ENCODE measurements around the gene PPFIA1.
"Not testable (repeated sequence)": the region's sequence is repeated elsewhere in the genome, so short reads cannot be mapped to it uniquely, and the experiment has no call there.

PPFIA1 gene

GRCh38 chr11:70400643-70401042, 130.2 kb downstream of the PPFIA1 start:
- Histone ChIP-seq H3K27ac (peak overlapping the region in 5 of 21 experiments; percentile 26 to 97 (median 91)), H3K4me3 (no peak overlapping the region)

- Histone ChIP-seq H3K27ac (no peak overlapping the region), H3K4me3 (no peak overlapping the region)
Observed at GRCh38 chr11:70402016-70402415, 131.5 kb downstream of the PPFIA1 start.

GRCh38 chr11:70402685-70403084, 132.2 kb downstream of the PPFIA1 start:
- Histone ChIP-seq H3K27ac (no peak overlapping the region), H3K4me3 (no peak overlapping the region)

GRCh38 chr11:70404244-70404643, 133.8 kb downstream of the PPFIA1 start:
- H3K27ac ChIP-seq, result no peak overlapping the region
- no peak overlapping the region for H3K4me3 ChIP-seq

GRCh38 chr11:70405679-70406395, 135.3 kb downstream of the PPFIA1 start:
- Histone ChIP-seq H3K27ac (no peak overlapping the region), H3K4me3 (no peak overlapping the region)

- Histone ChIP-seq H3K27ac (no peak overlapping the region), H3K4me3 (no peak overlapping the region)
Observed at GRCh38 chr11:70407121-70407520, 136.6 kb downstream of the PPFIA1 start.

GRCh38 chr11:70407814-70408213, 137.3 kb downstream of the PPFIA1 start:
- Histone ChIP-seq H3K27ac (no peak overlapping the region), H3K4me3 (no peak overlapping the region)

- not testable (repeated sequence) for H3K27ac ChIP-seq, H3K4me3 ChIP-seq
Observed at GRCh38 chr11:70408326-70408725, 137.8 kb downstream of the PPFIA1 start.

- Histone ChIP-seq H3K4me3 (no peak overlapping the region), H3K27ac (no peak overlapping the region)
Observed at GRCh38 chr11:70409437-70409836, 138.9 kb downstream of the PPFIA1 start.

- Histone ChIP-seq H3K4me3 (no peak overlapping the region), H3K27ac (no peak overlapping the region)
Observed at GRCh38 chr11:70409871-70410270, 139.4 kb downstream of the PPFIA1 start.

GRCh38 chr11:70410276-70411205, 140.1 kb downstream of the PPFIA1 start:
- no peak overlapping the region for H3K4me3 ChIP-seq
- no peak overlapping the region for H3K27ac ChIP-seq

GRCh38 chr11:70411713-70412452, 141.4 kb downstream of the PPFIA1 start:
- Histone ChIP-seq H3K4me3 (no peak overlapping the region), H3K27ac (no peak overlapping the region)

GRCh38 chr11:70413151-70413550, 142.7 kb downstream of the PPFIA1 start:
- H3K27ac ChIP-seq, result no peak overlapping the region
- no peak overlapping the region for H3K4me3 ChIP-seq

GRCh38 chr11:70414341-70415100, 144.0 kb downstream of the PPFIA1 start:
- no peak overlapping the region for H3K4me3 ChIP-seq
- no peak overlapping the region for H3K27ac ChIP-seq

- H3K27ac ChIP-seq, result no peak overlapping the region
Observed at GRCh38 chr11:70415191-70415590, 144.7 kb downstream of the PPFIA1 start.

GRCh38 chr11:70415642-70416395, 145.3 kb downstream of the PPFIA1 start:
- no peak overlapping the region for H3K27ac ChIP-seq
- no peak overlapping the region for H3K4me3 ChIP-seq

More at GRCh38 chr11:70415191-70415590, 144.7 kb downstream of the PPFIA1 start:
- H3K4me3 ChIP-seq, result no peak overlapping the region

GRCh38 chr11:70416881-70417280, 146.4 kb downstream of the PPFIA1 start:
- H3K27ac ChIP-seq, result no peak overlapping the region
- H3K4me3 ChIP-seq, result no peak overlapping the region

- Histone ChIP-seq H3K4me3 (no peak overlapping the region), H3K27ac (no peak overlapping the region)
Observed at GRCh38 chr11:70418130-70418529, 147.6 kb downstream of the PPFIA1 start.
